Effector memory CD4-positive, alpha-beta T cell (primary cell): ENCODE measurements around the gene UBR4.
A peak's percentile ranks its signal among the peaks of the same experiment; 100 is the strongest.
"Not testable (repeated sequence)": the region's sequence is repeated elsewhere in the genome, so short reads cannot be mapped to it uniquely, and the experiment has no call there.

Experiments used
- DNase-seq, 3 donors: peaks; one replicate each; pipeline ENCODE4 v3.0.0-alpha.2; 2020
- H3K27ac ChIP-seq: 2 replicates; pipeline ENCODE4 v1.7.0; 2013; ENCODE audit warnings: mild to moderate bottlenecking, low read length, moderate library complexity; ENCODE audit not compliant: insufficient read depth, poor library complexity, severe bottlenecking
- H3K27me3 ChIP-seq: replicated peaks from 2 replicates; pipeline ENCODE4 v1.7.0; 2013; ENCODE audit warnings: mild to moderate bottlenecking, low read length; ENCODE audit not compliant: insufficient read depth, control insufficient read depth, poor library complexity, severe bottlenecking
- H3K36me3 ChIP-seq: 2 replicates; pipeline ENCODE4 v1.7.0; 2013; ENCODE audit warnings: mild to moderate bottlenecking, low read length, moderate library complexity; ENCODE audit not compliant: control insufficient read depth, insufficient read depth
- H3K4me1 ChIP-seq: 2 replicates; pipeline ENCODE4 v1.7.0; 2013; ENCODE audit warnings: low read length, mild to moderate bottlenecking; ENCODE audit not compliant: control insufficient read depth, insufficient read depth, poor library complexity, severe bottlenecking
- H3K4me3 ChIP-seq: 2 replicates; pipeline ENCODE4 v1.7.0; 2013; ENCODE audit warnings: low read length, low read depth, mild to moderate bottlenecking; ENCODE audit not compliant: insufficient read depth, poor library complexity, severe bottlenecking
- H3K9me3 ChIP-seq: 2 replicates; pipeline ENCODE4 v1.7.0; 2013; ENCODE audit warnings: mild to moderate bottlenecking, low read length, moderate library complexity; ENCODE audit not compliant: control insufficient read depth

UBR4 gene

DNA sequence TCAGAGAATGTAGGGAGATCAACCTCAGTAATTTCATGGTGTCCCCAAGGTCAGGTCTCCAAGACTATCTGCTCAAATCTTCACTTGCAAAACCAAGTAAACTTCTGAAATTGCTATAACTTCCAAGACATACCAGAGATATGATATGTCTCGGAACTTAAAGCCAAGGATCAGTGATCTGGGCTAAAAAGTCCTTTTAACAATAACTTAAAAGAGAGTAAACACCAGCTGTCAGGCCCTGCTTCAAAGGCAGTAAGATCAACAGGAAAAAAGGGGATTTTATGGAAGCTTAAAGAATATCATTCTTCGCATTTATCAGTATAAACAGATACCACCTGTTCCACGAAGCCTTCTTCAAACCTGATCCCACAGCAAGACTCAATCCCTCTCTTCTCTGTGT is 13.7 kb downstream of the UBR4 start:
- Histone ChIP-seq H3K36me3 (peaks cover 77% of the 10 kb centered on the region), H3K4me3 (no peak overlapping the region)
- DNase-seq, result no peak

DNA sequence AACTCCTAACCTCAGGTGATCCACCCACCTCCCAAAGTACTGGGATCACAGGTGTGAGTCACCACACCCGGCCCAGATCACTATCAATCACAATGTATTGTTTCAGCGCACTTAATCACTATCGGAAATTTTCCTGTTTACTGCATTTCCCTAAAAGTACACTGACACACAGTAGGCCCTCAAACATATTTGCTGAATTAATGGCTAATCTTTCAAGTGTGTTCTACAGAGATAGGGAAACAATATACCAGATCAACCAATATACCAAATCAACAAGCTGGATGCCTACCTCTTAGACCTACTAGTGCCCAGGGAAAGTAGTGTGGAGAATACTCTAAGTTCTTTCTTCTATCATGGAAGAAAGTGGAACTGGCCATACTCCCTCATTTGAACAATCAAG is 17.1 kb downstream of the UBR4 start:
- no peaks in the 10 kb centered on the region for H3K4me1 ChIP-seq
- no peak for DNase-seq
- no peaks in the 10 kb centered on the region for H3K9me3 ChIP-seq
- no peaks in the 10 kb centered on the region for H3K27me3 ChIP-seq
- no peak overlapping the region for H3K27ac ChIP-seq
- H3K36me3 ChIP-seq, result peaks cover 59% of the 10 kb centered on the region
- H3K4me3 ChIP-seq, result no peak overlapping the region

More for the DNA sequence above, 13.7 kb downstream of the UBR4 start:
- Histone ChIP-seq H3K9me3 (no peaks in the 10 kb centered on the region), H3K4me1 (no peaks in the 10 kb centered on the region), H3K27ac (no peak overlapping the region), H3K27me3 (no peaks in the 10 kb centered on the region)

DNA sequence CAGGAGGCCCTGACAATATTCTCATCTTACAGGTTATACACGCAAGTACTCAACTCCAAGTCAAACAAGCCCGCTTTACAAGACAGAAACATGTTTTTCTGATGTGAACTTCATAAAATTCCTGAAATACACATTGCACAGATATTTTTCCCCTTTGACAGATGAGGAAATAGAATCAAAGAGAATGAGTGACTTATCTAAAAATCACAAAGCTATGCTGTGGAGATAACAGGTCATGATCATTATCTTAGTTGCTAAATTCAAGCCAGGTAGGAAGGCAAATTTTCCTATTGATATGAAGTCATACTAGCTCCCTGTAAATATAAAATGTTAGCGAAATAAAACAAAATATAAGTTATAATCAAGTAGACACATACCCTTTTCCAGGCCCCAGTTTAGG is 18.3 kb downstream of the UBR4 start:
- H3K27ac ChIP-seq, result no peak overlapping the region
- no peaks in the 10 kb centered on the region for H3K4me1 ChIP-seq
- no peaks in the 10 kb centered on the region for H3K9me3 ChIP-seq
- DNase-seq, result no peak
- peaks cover 57% of the 10 kb centered on the region for H3K36me3 ChIP-seq
- no peak overlapping the region for H3K4me3 ChIP-seq
- H3K27me3 ChIP-seq, result no peaks in the 10 kb centered on the region

DNA sequence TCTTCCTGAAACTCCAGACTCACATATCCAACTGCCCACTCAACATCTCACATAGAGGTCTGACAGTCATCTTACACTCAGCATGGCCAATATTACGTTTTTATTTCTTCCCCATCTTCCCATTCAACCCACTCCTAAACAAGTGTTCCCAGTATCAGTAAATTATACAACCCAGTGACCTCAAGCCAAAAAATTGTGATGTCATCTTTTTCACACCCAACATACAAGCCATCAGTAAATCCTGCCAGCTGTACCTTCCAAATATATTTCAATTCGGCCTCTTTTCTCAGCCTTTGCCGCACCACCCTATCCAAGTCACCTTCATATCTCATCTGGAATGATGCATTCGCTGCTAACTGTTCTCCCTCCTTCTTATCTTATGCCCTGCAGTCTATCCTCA is 19.6 kb downstream of the UBR4 start:
- Histone ChIP-seq H3K4me1 (no peaks in the 10 kb centered on the region), H3K27ac (no peak overlapping the region), H3K9me3 (no peaks in the 10 kb centered on the region), H3K27me3 (no peaks in the 10 kb centered on the region), H3K36me3 (peaks cover 63% of the 10 kb centered on the region), H3K4me3 (no peak overlapping the region)
- DNase-seq, result no peak

DNA sequence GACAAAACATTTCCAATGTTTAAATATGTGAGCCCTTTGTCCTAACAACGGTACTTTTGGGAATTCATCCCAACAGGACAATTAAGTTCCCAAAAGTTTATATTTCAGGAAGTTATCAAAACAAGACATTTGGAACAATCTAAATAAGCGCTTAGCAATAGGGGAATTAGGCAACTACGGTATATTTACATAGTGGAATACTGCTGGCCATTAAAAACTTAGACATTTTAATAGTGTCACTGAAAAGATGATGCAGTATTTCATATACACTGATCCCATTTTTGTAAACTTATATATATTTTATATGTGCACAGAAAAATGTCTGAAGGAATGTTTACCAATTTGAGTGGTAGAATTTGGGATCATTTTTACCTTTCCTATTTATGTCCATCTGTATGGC is 20.8 kb downstream of the UBR4 start:
- no peak for DNase-seq
- Histone ChIP-seq H3K36me3 (peaks cover 75% of the 10 kb centered on the region), H3K4me1 (no peaks in the 10 kb centered on the region), H3K4me3 (no peak overlapping the region), H3K9me3 (no peaks in the 10 kb centered on the region), H3K27ac (no peak overlapping the region), H3K27me3 (no peaks in the 10 kb centered on the region)

DNA sequence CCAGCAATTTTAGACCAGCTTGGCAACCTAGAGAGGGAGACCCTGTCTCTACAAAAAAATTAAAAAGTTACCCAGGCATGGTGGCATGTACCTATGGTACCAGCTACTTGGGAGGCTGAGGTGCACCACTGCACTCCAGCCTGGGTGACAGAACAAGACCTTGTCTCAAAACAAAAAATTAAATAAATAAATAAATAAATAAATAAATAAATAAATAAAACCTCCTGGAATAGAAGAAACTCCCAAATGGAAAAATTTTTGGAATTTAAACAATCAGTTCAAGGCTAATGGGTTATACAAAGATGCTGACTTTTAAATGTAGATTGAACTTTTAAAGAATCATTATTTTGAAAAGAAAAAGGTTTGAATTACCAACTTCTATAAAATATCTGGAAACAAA is 22.2 kb downstream of the UBR4 start:
- no peak for DNase-seq
- H3K27me3 ChIP-seq, result no peaks in the 10 kb centered on the region
- H3K36me3 ChIP-seq, result peaks cover 66% of the 10 kb centered on the region
- no peaks in the 10 kb centered on the region for H3K4me1 ChIP-seq
- no peak overlapping the region for H3K27ac ChIP-seq
- no peak overlapping the region for H3K4me3 ChIP-seq
- H3K9me3 ChIP-seq, result no peaks in the 10 kb centered on the region

DNA sequence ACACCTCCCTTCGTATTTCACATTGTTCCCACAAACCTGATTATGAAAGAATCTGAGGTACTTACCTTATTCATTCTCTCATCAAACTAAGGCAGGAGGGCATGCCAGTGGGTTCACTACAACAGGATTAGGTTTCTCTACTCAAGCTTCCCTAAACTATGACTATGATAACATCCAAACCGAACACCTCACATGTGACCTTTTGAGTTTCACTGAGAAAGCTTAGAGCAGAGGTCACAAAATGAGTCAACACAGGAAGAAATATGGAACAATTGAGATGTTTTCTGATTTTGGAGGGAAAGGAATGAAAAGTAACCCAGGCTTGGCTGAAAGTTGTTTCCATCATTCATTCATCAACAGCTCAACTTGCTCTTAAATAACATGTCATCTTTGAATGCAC is 24.1 kb downstream of the UBR4 start:
- H3K27ac ChIP-seq, result no peak overlapping the region

DNA sequence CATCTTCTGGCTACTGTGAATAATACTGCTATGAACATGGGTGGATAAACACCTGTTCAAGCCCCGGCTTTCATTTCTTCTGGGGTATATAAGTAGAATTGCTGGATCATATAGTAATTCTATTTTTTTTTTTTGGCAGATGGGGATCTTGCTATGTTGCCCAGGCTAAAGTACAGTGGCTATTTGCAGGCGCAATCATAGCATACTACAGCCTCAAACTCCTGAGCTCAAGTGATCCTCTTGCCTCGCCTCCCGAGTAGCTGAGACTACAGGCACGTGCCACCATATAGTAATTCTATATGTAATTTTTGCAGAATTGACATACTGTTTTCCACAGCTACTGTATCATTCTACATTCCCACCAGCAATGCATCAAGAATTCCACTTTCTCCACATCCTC is 27.8 kb downstream of the UBR4 start:
- Histone ChIP-seq H3K27ac (no peak overlapping the region), H3K27me3 (no peaks in the 10 kb centered on the region), H3K9me3 (no peaks in the 10 kb centered on the region), H3K4me1 (no peaks in the 10 kb centered on the region), H3K36me3 (peaks cover 67% of the 10 kb centered on the region), H3K4me3 (no peak overlapping the region)
- DNase-seq, result no peak

More for the DNA sequence above, 24.1 kb downstream of the UBR4 start:
- H3K36me3 ChIP-seq, result peaks cover 65% of the 10 kb centered on the region
- H3K9me3 ChIP-seq, result no peaks in the 10 kb centered on the region
- H3K4me3 ChIP-seq, result no peak overlapping the region
- DNase-seq, result no peak
- H3K27me3 ChIP-seq, result no peaks in the 10 kb centered on the region
- no peaks in the 10 kb centered on the region for H3K4me1 ChIP-seq

DNA sequence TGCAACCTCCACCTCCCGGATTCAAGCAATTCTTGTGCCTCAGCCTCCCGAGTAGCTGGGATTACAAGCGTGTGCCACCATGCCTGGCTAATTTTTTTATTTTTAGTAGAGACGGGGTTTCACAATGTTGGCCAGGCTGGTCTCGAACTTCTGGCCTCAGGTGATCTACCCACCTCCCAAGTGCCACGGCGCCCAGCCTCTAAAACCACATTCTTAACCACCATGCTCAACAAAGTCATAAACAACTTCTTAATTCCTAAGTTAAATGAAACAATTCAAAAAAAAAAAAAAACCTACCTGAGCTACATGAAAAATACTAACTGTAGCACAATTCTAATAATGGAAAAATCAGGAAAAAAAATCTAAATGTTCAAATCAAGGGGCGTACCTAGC is 29.8 kb downstream of the UBR4 start:
- DNase-seq, H3K27ac ChIP-seq, H3K27me3 ChIP-seq, H3K4me3 ChIP-seq, H3K4me1 ChIP-seq, H3K9me3 ChIP-seq: not testable (repeated sequence)
- peaks cover 67% of the 10 kb centered on the region for H3K36me3 ChIP-seq

DNA sequence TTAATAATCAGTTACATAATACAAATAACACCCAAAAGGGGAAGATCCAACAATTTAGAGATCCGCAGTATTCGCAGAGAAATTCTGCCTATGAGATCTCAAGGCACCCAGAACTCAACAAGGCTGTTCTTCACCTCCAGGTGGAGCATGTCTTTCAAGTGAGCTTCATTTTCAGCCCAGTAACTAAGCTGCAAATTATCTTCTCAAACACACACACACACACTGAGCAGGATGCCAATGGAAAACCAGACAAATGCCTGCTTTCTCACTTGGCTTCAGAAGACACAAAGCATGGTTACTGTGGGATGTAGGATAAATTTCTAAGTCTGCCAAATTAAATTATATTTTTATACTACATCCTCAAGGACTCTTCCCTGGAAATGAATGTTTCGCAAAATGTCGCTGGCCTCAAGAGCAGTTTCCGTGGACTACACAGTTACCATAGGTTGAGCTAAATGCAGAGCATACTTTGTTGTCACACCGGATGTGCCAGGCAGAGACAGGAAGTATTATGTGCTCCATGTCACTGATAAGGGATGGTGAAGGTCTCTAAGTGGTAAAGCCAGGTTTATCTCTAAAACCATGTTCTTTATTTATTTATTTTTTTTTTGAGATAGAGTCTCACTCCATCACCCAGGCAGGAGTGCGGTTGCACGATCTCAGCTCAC is 30.3 kb downstream of the UBR4 start:
- no peak overlapping the region for H3K4me3 ChIP-seq
- H3K27me3 ChIP-seq, result no peaks in the 10 kb centered on the region
- H3K27ac ChIP-seq, result no peak overlapping the region
- peak in 1 of 3 donors; percentile 6 for DNase-seq
- H3K36me3 ChIP-seq, result peaks cover 67% of the 10 kb centered on the region
- H3K4me1 ChIP-seq, result no peaks in the 10 kb centered on the region
- no peaks in the 10 kb centered on the region for H3K9me3 ChIP-seq
